ENCODE measurements around the gene PTPN2.

The PTPN2 gene

DNA sequence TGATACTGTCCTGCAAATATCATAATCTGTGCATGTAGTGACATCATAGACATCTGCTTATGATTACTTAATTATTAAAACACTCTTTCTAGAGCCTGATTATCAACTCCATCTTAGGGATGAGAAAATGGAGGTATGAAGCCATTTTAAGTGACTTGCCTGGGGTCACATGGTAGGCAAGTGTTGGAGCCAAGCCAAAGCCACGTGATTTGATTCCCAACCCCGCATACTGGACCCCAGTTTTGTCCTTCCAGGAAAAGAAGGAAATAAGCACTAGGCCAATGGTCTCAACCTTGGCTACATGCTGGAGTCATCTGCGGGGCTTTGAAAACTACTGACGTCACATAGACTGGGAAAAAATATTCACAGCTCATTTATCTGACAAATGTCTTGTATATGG is 44.2 kb upstream of the PTPN2 start:
- Mint-ChIP-seq H3K27me3 (ENCODE audit: low read depth, poor library complexity) (no peaks in the 10 kb centered on the region), H3K27ac (no peak overlapping the region), H3K4me3 (no peak overlapping the region), H3K36me3 (ENCODE audit: low read depth) (no peaks in the 10 kb centered on the region), H3K4me1 (no peaks in the 10 kb centered on the region), H3K9me3 (no peaks in the 10 kb centered on the region)
- TF ChIP-seq, protein P1, sequence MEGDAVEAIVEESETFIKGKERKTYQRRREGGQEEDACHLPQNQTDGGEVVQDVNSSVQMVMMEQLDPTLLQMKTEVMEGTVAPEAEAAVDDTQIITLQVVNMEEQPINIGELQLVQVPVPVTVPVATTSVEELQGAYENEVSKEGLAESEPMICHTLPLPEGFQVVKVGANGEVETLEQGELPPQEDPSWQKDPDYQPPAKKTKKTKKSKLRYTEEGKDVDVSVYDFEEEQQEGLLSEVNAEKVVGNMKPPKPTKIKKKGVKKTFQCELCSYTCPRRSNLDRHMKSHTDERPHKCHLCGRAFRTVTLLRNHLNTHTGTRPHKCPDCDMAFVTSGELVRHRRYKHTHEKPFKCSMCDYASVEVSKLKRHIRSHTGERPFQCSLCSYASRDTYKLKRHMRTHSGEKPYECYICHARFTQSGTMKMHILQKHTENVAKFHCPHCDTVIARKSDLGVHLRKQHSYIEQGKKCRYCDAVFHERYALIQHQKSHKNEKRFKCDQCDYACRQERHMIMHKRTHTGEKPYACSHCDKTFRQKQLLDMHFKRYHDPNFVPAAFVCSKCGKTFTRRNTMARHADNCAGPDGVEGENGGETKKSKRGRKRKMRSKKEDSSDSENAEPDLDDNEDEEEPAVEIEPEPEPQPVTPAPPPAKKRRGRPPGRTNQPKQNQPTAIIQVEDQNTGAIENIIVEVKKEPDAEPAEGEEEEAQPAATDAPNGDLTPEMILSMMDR (IDR thresholded peaks at IDR 0.05), result no peak
- DNase-seq, result no peak

DNA sequence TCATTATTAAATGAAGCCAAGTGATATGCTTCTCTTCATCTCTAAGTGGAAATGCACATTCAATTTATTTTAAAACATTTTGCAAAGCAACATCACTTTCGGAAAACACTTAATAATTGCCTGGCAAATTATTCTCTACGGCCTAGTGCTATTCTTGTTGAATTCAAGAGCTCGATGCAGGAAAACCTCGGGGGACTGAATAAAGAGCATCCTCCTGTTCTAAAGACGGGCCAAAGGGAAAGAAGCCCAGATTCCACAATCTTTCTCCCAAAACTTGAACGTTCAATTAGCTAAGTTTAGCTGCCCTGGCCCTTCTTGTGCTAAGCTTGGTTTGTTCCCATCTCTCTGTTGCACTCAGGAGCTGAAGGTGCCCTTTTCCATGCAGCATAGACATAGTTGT is 40.6 kb upstream of the PTPN2 start:
- H3K27ac Mint-ChIP-seq, result no peak overlapping the region
- TF ChIP-seq, protein P1 (IDR thresholded peaks at IDR 0.05), result no peak
- H3K4me3 Mint-ChIP-seq, result no peak overlapping the region
- no peaks in the 10 kb centered on the region for H3K9me3 Mint-ChIP-seq
- no peak for DNase-seq
- no peaks in the 10 kb centered on the region for H3K4me1 Mint-ChIP-seq
- H3K36me3 Mint-ChIP-seq (ENCODE audit: low read depth), result no peaks in the 10 kb centered on the region
- peaks cover 4% of the 10 kb centered on the region for H3K27me3 Mint-ChIP-seq (ENCODE audit: low read depth, poor library complexity)

DNA sequence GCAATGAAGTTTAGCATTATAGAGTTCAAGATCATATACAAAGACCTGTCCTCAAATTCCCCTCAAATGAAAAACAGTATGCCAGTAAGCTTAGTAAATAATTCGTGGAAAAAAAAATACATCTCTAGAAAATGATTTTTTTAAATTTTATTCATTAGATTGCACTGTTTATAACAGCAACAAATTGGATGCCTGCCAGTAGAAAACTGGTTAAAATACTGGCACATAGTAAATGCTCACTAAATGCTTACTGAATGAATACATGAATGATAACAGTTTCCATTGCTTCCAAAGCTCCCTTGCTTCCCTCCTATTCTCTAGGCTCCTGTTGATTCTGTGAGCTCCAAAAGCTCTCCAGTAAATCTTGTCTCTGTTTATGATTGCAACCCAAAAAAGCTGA is 38.2 kb upstream of the PTPN2 start:
- Mint-ChIP-seq H3K27me3 (ENCODE audit: low read depth, poor library complexity) (peaks cover 4% of the 10 kb centered on the region), H3K4me1 (no peaks in the 10 kb centered on the region), H3K27ac (no peak overlapping the region), H3K4me3 (no peak overlapping the region), H3K9me3 (no peaks in the 10 kb centered on the region), H3K36me3 (ENCODE audit: low read depth) (no peaks in the 10 kb centered on the region)
- DNase-seq, result no peak
- TF ChIP-seq, protein P1 (IDR thresholded peaks at IDR 0.05), result no peak

DNA sequence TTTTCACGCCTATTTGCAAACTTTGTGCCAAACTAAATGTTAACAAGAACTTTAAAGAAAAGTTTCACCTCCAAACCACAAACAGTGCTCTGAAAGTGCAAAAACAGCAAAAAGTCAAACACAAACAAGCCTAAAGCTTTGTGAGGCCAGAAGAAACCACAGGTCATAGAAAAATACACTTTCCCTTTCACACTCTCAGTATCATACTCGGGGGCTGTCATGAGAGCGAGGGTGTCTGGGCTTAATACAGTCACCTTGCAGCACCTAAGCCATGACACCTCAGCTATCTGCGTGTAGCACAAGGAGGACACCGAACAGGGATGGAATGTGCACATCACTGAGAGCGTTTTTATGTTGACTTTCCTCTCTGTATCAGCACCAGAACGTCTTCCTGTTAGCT is 37.1 kb upstream of the PTPN2 start:
- no peaks in the 10 kb centered on the region for H3K36me3 Mint-ChIP-seq (ENCODE audit: low read depth)
- peaks cover 4% of the 10 kb centered on the region for H3K27me3 Mint-ChIP-seq (ENCODE audit: low read depth, poor library complexity)
- H3K27ac Mint-ChIP-seq, result no peak overlapping the region
- no peaks in the 10 kb centered on the region for H3K4me1 Mint-ChIP-seq
- H3K4me3 Mint-ChIP-seq, result no peak overlapping the region
- TF ChIP-seq, protein P1 (IDR thresholded peaks at IDR 0.05), result no peak
- DNase-seq, result no peak
- H3K9me3 Mint-ChIP-seq, result no peaks in the 10 kb centered on the region

DNA sequence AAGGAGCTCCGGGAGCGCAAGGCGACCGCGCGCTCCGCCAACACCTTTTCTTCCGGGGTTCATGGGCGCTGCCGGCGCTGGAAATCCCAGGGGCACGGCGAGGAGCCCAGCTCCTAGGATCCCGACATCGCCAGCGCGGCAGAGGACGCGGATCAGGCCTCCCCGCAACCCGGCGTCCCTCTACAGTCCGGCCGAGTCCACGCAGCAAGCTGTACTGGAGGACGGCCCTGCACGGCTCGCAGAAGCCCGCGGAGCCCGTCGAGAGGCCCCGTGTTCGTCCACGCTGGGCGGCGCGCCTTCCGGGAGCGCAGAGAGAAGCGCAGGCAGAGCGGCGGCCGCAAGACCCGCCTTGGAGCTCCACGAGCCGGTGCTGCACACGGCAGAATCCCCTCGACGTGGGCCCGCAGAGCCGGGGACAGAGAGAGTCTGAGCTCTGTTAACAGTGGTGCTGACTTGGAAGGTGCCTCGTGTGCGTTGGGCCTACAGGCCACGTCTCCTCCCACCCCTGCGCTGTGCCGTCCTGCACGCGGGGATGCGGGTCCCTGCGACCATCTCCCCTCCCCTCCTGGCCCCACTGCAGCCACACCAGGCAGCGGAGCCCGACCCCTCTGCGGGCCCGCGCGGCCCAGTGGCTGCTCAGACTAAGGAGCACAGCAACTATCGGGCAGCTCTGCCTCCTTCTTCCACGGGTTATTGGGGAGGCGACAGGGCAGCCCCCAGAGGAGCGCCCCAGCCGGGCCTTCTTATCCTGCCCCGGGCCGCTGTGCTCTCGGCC is 28.1 kb upstream of the PTPN2 start:
- Mint-ChIP-seq H3K4me1 (peaks cover 6% of the 10 kb centered on the region), H3K27ac (no peak overlapping the region), H3K9me3 (peaks cover 18% of the 10 kb centered on the region), H3K4me3 (no peak overlapping the region), H3K27me3 (ENCODE audit: low read depth, poor library complexity) (peaks cover 1% of the 10 kb centered on the region), H3K36me3 (ENCODE audit: low read depth) (no peaks in the 10 kb centered on the region)
- no peak for DNase-seq
- TF ChIP-seq, protein P1 (IDR thresholded peaks at IDR 0.05), result no peak

All from nephron progenitor cell (in vitro differentiated cells).